ENCODE data around the gene PROCA1. TPM values are rescaled to one million over a fixed set of nuclear protein-coding genes. Genes with fewer than 3 reads are reported as not detected.
"Not testable (repeated sequence)": the region's sequence is repeated elsewhere in the genome, so short reads cannot be mapped to it uniquely, and the experiment has no call there.

PROCA1 gene
- total and polyA plus RNA-seq, 2 of the 8 experiments (the other 6 are each of a cell fraction or from before 2014, with no cell fraction given) = 21.2 to 26.3 TPM

DNA sequence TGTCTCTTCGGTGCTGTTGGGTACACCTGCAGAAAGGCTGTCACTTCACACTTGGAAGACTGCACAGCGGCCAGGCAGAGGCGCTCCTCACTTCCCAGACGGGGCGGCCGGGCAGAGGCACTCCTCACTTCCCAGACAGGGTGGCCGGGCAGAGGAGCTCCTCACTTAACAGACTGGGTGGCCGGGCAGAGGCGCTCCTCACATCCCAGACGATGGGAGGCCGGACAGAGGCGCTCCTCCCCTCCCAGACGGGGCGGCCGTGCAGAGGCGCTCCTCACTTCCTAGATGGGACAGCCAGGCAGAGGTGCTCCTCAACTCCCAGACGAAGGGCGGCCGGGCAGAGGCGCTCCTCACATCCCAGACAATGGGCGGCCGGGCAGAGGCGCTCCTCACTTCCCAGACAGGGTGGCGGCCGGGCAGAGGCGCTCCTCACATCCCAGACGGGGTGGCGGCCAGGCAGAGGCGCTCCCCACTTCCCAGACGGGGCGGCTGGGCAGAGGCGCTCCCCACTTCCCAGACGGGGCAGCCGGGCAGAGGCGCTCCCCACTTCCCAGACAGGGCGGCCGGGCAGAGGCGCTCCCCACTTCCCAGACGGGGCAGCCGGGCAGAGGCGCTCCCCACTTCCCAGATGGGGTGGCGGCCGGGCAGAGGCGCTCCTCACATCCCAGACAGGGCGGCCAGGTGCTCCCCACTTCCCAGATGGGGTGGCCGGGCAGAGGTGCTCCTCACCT lies 52.8 kb downstream of the PROCA1 start:
- not testable (repeated sequence) for H3K9ac ChIP-seq (replicated peaks in 1 of 4; ENCODE audit: extremely low read depth in 1 of 4, low read depth in 3 of 4, low read length in 3 of 4); H3K4me2 ChIP-seq (ENCODE audit: insufficient read depth in 1 of 2, low read depth in 2 of 2, low read length in 2 of 2); H2BK20ac ChIP-seq (ENCODE audit: low read length); H2AK5ac ChIP-seq (ENCODE audit: low read depth, low read length); H3K4me1 ChIP-seq (replicated peaks in 1 of 4; ENCODE audit: control insufficient read depth in 3 of 4, insufficient read depth in 4 of 4, low read length in 3 of 4); H2BK120ac ChIP-seq (replicated peaks; ENCODE audit: low read depth, low read length); DNase-seq (ENCODE audit: low read depth in 1 of 2, low spot score in 2 of 2); H2AFZ ChIP-seq (ENCODE audit: low read length); H2BK5ac ChIP-seq (ENCODE audit: low read depth, low read length); H4K8ac ChIP-seq (ENCODE audit: extremely low read depth, insufficient read depth, low read length); H2BK15ac ChIP-seq (ENCODE audit: low read length); H4K20me1 ChIP-seq (replicated peaks in 1 of 2; ENCODE audit: control insufficient read depth in 1 of 2, insufficient read depth in 2 of 2, low read length in 2 of 2); H3K56ac ChIP-seq (replicated peaks; ENCODE audit: insufficient read length, low read depth, low read length); H4K5ac ChIP-seq (ENCODE audit: insufficient read length, low read depth, low read length); H3K27me3 ChIP-seq (replicated peaks in 1 of 4; ENCODE audit: control insufficient read depth in 3 of 4, extremely low read depth in 1 of 4, insufficient read depth in 3 of 4, low read length in 3 of 4); H3K79me1 ChIP-seq (ENCODE audit: low read depth, low read length); H3K27ac ChIP-seq (ENCODE audit: low read depth, low read length); H3K23me2 ChIP-seq (ENCODE audit: low read depth, low read length); H4K91ac ChIP-seq (replicated peaks; ENCODE audit: insufficient read length, low read length); H2BK12ac ChIP-seq (ENCODE audit: low read depth, low read length); FAIRE-seq; H3K4me3 ChIP-seq (ENCODE audit: extremely low read depth in 1 of 4, insufficient read depth in 2 of 4, low read depth in 3 of 4, low read length in 4 of 4); H3K18ac ChIP-seq (ENCODE audit: extremely low read depth, low read length); H3K4ac ChIP-seq (replicated peaks; ENCODE audit: insufficient read length, low read depth, low read length); H3K14ac ChIP-seq (ENCODE audit: insufficient read length); H3K23ac ChIP-seq (ENCODE audit: insufficient read length)
- peaks cover 0 to 17% of the 10 kb centered on the region in 2 experiments; a peak in 3 of 4 replicates for H3K9me3 ChIP-seq (ENCODE audit: insufficient read depth in 2 of 2, low read depth in 1 of 2, low read length in 1 of 2)
- peaks cover 0 to 25% (median 9%) of the 10 kb centered on the region in 4 experiments; a peak in 5 of 8 replicates for H3K36me3 ChIP-seq (ENCODE audit: control insufficient read depth in 2 of 4, insufficient read depth in 4 of 4, low read length in 3 of 4)
- ChIA-PET POLR2A (ENCODE audit: partially characterized antibody) (interaction anchor here (1.0 kb wide), 1 partner anchor 12 kb away, joined by 3 read pairs; no protein-coding TSS in a partner anchor), CTCF (ENCODE audit: partially characterized antibody) (interaction anchor here (0.8 kb wide), 1 partner anchor 53 kb away, joined by 3 read pairs; no protein-coding TSS in a partner anchor)
- 98% methylated on average over 11 of the region's 46 CpGs; no CpG with 5 or more reads in 1 of the 2 experiments for WGBS, 2 experiments (ENCODE audit: extremely low coverage in 1 of 2, insufficient coverage in 1 of 2, insufficient read length in 1 of 2, insufficient replicate concordance in 2 of 2, low coverage in 1 of 2, low lambda C conversion rate in 2 of 2, missing lambda C conversion rate in 1 of 2)
- peaks cover 17 to 50% of the 10 kb centered on the region in 2 experiments; a peak in 3 of 4 replicates for H3K79me2 ChIP-seq (ENCODE audit: control insufficient read depth in 1 of 2, insufficient read depth in 2 of 2, low read length in 2 of 2)
